8988T (cell line): ENCODE data around the gene SELP.

Source experiments
- DNase-seq: peaks from one replicate; pipeline ENCODE4 v3.0.0; 2011

The SELP gene

DNA sequence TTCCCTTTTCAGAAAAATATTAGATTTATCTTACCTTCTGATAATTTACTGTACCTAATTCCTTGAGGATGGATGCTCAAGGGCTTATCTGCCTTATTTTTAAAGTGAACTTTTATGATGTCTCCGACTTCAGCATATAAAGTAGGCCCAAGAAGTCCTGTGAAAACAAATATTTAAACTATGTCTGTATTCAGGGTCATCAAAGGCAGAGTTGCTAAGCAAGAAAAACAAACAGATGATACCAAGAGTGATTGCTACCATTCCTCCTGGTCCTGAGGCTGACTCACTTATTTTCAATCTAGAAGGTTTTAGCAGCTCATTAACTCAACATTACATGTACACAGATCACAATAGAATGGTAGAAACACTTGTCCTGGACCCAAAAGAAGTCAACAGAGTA, 57.7 kb downstream of the SELP start:
- no peak for DNase-seq

DNA sequence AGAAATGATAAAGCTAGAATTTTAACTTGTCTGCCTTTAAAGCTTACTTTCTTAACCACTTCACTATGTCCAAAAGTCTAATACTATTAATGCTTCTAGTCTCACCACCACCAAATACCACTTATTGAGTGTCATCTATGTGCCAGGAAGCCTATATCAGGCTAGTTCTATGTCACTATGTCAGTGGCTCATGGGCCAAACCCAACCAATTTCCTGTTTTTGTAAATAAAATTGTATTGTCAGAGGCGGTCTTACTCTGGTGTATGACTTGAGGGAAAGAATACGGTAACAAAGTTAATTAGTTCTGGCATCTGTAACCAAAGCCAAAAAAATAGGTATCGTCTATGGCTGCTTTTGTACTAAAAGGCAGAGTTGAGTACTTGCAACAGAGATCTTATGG, 58.5 kb downstream of the SELP start:
- no peak for DNase-seq

DNA sequence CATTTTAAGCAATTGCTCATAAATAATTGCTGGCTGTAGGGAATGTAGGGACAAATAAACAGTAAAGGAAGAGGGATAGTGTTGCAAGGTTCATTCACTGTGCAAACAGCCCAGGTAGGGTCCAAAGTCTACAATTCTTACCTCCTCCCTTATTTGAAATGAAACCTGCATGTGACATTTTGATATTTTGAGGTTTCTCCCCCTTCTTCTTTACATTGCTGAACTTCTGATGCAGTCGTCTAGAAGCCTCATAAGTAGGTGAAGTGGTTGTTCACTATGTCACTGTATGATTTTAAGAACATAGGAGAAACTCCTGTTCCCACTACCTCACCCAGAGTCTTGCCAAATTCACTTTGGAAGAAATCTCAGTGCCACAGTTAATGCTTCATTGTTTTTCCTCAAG, 59.8 kb downstream of the SELP start:
- DNase-seq: no peak

DNA sequence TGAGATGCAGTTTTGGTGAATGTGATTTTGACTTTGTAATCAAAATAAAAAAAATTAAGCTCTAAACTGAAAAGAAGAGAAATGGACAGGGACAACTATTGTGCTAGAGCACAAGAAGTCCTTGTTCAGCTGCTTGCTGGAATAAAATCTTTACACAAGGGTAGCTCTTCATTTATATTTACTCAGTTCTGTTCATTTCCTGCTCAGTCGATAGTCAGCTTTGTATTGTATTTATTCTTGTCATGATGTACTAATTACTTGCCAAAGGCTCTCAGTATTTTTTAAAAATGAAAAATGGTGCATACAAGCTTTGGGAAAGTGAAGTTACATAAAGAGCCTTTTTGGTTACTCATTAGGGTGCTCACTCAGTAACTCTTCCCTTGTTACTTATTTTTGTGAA, 61.4 kb downstream of the SELP start:
- DNase-seq: no peak

- DNase-seq: no peak
Observed at GRCh38 chr1:169565335-169566271, 64.3 kb downstream of the SELP start.

GRCh38 chr1:169563650-169564049, 66.3 kb downstream of the SELP start:
- no peak for DNase-seq

DNA sequence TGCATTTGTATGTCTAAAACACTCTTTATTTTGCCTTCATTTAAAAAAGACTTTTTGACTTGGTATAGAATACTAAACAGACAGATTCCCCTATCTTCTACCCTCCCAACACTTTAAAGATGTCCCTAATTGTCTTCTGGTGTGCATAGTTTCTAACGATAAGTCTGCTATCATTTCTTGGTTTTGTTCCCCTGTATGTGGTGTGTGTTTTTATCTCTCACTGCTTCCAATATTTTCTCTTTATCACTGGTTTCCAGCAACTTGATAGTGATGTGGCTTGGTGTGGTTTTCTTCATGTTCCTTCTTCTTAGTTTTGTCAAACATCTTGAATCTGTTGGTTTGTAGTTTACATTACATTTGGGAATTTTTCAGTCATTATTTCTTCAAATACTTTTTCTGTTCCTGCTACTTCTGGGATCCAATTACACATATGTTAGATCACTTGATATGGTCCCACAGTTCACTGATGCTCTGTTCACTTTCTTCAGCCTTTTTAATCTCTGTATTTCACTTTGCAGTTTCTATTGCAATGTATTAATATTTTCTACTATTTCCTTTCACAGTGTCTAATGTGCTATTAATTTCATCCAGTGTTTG, 66.8 kb downstream of the SELP start:
- no peak for DNase-seq

DNA sequence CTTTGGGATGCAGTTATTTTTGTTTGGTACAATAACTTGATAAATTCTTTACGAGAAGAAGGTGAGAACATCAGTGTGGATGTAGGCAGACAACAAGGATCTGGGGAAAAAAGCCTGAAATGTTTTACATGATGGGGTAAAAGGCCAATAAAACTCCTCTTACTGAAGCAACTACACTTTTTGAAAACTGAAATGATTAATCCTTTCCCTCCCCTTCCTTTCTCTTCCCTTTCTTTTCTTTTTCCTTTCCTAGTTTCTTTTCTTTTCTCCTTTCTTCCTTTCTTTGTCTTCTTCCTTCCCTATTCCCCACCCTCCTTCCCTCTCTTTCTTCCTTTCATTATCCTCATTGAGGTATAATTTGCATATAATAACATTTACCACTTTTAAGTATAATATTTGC, 68.2 kb downstream of the SELP start:
- no peak for DNase-seq

DNA sequence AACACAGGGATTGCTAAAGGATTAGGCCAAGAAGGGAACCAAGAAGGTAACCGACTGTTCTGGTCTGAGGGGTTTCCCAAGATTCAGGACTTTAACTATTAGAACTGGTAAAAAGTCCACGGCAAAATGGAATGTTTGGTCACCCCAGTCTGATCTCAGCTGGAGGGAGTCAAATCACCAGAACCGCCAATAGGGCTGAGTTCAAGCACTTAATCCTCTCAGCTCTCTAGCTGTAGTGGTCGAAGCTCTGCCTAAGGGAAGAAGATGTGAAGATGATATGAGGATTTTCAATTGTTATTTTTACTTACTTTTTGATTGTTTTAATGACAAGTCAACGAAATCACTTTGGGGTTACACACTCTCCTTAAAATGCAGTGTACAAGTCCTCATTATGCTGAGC, 72.8 kb downstream of the SELP start:
- DNase-seq: no peak

- DNase-seq: no peak
Observed at GRCh38 chr1:169550294-169550693, 79.6 kb downstream of the SELP start.

- DNase-seq: no peak
Observed at GRCh38 chr1:169548282-169548681, 81.6 kb downstream of the SELP start.

DNA sequence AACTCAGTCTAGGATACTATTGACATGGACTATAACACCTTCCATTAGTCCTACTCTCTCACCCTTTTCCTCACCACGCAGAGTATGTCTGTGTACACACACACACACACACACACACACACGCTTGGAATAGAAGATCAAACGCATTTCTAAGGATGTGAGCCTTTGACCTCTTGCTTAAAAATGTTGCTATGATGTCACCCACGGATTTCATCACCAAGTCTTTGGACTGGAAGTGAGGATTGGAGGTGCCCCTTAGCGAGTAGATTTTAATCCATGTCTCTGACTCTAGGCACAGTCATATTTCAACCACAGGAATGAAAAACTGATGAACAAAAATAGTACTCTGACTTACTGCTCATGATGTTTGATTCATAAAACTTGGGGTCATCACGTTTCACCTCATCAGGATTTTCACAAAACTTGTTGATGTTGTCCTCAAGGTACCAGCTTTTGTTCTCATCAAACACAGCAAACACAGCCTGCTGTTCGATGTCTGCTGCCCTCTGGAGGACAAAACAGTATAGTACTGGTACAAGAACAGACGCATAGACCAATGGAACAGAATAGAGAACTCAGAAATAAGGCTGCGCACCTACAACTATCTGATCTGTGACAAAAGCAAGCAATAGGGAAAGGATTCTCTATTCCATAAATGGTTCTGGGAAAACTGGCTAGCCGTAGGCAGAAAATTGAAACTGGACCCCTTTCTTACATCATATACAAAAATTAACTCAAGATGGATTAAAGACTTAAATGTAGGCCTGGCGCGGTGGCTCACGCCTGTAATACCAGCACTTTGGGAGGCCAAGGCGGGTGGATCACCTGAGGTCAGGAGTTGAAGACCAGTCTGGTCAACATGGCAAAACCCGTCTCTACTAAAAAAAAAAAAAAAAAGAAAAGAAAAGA, 83.6 kb downstream of the SELP start:
- no peak for DNase-seq

DNA sequence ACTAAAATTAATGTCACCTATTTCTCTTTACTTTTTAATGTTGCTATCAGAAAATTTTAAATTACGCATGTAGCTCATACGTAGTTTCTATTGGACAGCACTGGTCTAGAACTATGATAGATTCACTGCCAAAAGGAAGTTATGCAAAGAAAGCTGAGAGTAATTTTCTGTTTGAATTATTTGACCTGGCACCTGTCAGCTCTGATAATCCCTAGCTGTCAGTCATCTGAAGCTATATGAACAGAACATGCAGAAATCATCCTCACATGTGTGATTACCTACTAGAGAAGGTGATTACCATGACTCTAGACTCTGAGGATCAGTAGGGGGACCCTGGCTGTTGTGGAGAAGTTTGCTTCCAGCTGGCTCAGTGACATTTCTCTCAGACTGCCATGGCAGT, 84.5 kb downstream of the SELP start:
- no peak for DNase-seq

GRCh38 chr1:169538998-169539871, 90.7 kb downstream of the SELP start:
- DNase-seq: no peak
